ENCODE results near the gene TTC33.

TTC33 gene

DNA sequence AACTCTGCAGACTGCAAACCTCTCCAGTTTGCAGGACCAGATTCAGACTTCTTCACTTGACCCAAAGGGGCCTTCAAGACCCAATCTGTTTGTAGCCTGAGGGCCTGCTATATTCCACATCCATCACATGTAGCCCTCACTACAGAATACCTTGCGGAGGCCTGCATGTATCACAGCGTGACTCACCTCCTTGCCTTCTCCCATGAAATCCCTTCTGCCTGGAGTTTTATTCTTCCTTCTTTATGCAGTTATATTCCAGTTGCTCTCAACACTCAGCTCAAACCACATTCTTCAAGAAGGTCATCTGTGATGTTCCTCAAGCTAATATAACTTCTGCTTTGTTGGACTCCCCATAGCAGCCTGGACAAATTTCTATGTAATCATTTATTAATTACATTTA, 274.5 kb downstream of the TTC33 start:
- DNase-seq (ENCODE audit: low read depth): no peak

DNA sequence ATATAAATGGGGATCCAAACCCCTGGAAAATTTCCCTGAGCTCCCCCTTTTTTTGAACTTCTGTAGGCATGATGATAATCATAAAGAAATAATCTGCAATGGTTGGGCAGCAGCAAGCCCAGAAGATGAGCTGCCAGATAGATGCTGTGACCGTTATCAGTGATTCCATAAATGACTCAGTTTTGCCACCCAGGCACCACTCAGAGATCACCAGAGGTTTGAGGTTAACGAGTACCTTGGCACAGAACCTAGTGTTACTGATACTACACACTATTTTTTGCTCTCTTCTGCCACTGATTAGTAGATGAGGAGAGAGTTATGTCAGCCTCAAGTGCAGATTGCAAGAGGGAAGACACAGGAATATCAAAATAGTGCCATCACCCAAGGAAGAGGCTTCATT, 275.4 kb downstream of the TTC33 start:
- DNase-seq (ENCODE audit: low read depth): no peak

DNA sequence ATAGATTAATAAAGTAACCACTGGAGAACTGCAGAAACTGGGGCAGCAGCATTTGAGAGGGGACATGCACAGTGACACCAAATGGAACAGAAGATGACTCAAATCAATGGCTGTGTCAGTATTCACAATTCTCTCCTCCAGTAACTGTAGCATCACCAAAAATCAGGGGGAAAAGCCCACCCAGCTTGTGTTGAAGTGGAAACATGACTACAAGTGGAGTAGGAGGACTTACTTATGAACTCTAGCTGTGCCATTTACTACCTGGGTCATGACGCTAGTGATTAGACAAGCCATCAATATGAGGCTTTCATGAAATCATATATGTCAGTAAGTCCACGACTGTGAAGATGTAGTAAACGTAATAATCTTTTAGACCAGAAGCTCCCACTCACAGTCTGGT, 275.8 kb downstream of the TTC33 start:
- DNase-seq (ENCODE audit: low read depth): no peak

DNA sequence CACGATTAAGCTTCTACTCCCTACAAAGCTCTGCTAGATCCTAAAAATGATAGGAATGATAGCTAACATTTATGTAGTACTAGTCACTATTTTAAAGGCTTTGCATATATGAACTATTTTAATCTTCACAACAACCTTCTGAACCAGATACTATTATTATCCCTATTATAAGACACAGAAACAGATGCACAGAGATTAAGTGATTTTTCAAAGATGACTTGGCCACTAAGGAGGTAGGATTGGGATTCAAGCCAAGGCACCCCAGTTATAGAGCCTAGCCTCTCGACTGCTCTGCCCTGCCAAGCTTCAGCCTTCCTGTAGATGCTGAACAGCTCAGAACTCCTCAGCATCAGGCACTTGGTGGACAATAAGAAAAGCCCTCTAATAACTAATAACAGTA, 277.0 kb downstream of the TTC33 start:
- DNase-seq (ENCODE audit: low read depth): no peak

DNA sequence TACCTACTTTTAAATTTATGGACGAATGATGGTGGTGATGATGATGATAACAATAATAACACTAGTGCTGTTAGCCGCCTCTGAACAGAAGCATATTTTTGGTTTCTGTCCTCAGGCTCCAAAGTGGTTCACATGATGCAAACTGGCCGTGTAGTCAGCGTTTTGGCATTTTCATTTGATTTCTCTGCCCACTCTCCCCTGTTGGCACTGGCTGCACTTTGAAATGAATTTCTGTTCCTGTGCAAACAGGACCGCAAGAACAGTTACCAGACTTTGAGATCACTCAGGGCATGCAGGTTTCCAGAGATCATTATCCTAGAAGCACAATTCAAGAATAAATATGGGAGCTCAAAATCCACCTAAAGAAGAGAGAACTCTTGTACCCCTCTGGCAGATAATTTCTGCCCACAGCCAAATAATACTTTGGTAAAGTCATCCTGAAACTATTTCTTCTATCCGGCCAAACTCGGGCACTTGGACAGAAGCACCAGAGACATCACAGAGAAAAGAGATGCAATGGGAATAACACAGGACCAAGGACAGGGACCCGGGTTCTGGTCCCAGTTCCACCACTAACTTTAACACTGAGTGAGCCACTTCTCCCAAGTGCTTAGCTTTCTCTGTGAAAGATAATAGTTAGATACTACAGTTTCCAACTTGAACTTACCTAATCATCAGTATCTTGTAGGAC, 277.8 kb downstream of the TTC33 start:
- no peak for DNase-seq (ENCODE audit: low read depth)

DNA sequence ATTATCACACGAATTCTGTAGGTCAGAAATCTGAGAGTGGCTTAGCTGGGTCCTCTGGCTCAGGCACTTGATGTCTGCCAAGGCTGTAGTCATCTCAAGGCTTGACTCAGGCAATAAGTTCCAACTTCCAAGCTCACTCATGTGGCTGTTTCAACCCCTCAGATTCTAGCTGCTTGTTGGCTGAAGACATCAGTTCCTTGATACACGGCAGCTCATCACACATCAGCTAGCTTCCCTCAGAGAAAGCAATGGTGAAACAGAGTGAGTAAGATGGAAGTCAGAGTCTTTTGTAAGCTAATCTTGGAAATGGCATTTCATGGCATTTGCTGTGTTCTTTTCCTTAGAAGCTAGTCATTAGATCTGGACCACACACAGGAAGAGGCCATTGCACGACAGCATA, 280.2 kb downstream of the TTC33 start:
- no peak for DNase-seq (ENCODE audit: low read depth)

DNA sequence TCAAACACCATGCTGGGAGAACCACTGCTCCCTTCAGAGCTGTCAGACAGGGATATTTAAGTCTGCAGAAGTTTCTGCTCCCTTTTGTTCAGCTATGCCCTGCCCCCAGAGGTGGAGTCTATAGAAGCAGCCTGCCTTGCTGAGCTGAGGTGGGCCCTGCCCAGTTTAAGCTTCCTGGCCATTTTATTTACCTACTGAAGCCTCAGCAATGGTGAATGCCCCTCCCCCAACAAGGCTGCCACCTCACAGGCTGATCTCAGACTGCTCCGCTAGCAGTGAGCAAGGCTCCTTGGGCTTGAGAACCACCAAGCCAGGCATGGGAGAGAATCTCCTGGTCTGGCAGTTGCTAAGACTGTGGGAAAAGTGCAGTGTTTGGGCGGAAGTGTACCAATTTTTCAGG, 281.5 kb downstream of the TTC33 start:
- no peak for DNase-seq (ENCODE audit: low read depth)

DNA sequence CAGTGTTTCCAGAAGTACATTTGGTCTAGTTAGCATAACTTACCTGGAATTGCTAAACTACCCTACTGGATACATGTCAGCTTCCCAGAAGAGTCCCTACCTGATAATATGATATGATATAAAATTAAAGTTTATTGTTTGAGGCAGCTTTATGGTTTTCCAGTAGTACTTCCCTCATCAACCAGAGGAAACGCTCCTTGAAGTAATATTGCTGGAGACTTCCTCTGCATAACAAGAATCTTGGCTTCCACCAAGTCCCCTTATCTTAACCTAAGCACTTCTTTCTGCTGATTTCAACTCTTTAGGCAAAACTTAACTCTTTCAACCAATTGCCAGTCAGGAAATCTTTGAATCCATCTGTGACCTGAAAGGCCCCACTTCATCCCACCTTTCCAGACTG, 290.3 kb downstream of the TTC33 start:
- no peak for DNase-seq (ENCODE audit: low read depth)

DNA sequence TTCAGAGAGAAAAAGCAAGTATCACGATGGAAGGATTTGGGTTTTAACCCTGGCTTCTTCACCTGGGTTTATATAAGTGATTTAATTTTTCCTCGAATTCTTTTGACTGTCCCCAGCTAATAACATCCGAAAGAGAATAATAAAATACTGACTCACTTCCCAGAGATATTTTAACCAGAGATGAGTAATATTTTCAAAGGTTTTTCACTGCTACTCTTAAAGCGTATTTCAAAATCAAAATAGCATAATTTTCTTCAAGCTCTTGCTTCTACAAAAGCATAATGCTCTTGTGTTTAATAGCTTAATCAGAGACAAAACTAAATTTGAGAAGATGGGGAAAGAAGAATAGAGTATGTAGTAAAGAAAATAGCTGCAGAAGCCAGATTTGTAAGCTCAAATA, 291.2 kb downstream of the TTC33 start:
- no peak for DNase-seq (ENCODE audit: low read depth)
